Ectodermal cell (in vitro differentiated cells): ENCODE data around the gene TBC1D22A.

Source experiments
- H3K27ac ChIP-seq: 2 replicates; pipeline ENCODE4 v1.7.0; 2013; ENCODE audit warnings: mild to moderate bottlenecking, low read depth, low read length; ENCODE audit not compliant: insufficient read depth, poor library complexity, severe bottlenecking
- H3K27me3 ChIP-seq: 2 replicates; pipeline ENCODE4 v1.7.0; 2013; ENCODE audit warnings: mild to moderate bottlenecking, low read length; ENCODE audit not compliant: insufficient read depth, control insufficient read depth, poor library complexity, severe bottlenecking
- H3K36me3 ChIP-seq: one replicate; pipeline ENCODE4 v1.7.0; 2013; ENCODE audit warnings: low read length; ENCODE audit not compliant: control insufficient read depth, insufficient read depth
- H3K4me1 ChIP-seq: one replicate; pipeline ENCODE4 v1.7.0; 2013; ENCODE audit warnings: low read length; ENCODE audit not compliant: control insufficient read depth, insufficient read depth
- H3K4me3 ChIP-seq: 2 replicates; pipeline ENCODE4 v1.7.0; 2013; ENCODE audit warnings: low read depth, low read length, control low read depth; ENCODE audit not compliant: insufficient read depth
- H3K9me3 ChIP-seq: 2 replicates; pipeline ENCODE4 v1.7.0; 2013; ENCODE audit warnings: mild to moderate bottlenecking, low read length, moderate library complexity; ENCODE audit not compliant: control insufficient read depth
- WGBS, 2 experiments: methylation state at CpG; one replicate each; pipeline ENCODE4 v1.1.7; 2013; ENCODE audit warnings: missing lambda C conversion rate in 2 of 2; 5-methylcytosine and 5-hydroxymethylcytosine counted together

Gene TBC1D22A

GRCh38 chr22:46969491-46969890 is 207.0 kb downstream of the TBC1D22A start:
- H3K27me3 ChIP-seq = no peaks in the 10 kb centered on the region
- WGBS, 2 experiments = 94 to 96% methylated on average over 4 of the region's 4 CpGs
- no peak overlapping the region for H3K4me3 ChIP-seq
- H3K36me3 ChIP-seq = no peaks in the 10 kb centered on the region
- no peak overlapping the region for H3K27ac ChIP-seq
- no peaks in the 10 kb centered on the region for H3K4me1 ChIP-seq
- no peaks in the 10 kb centered on the region for H3K9me3 ChIP-seq

- Histone ChIP-seq H3K4me3 (no peak overlapping the region), H3K27ac (no peak overlapping the region), H3K27me3 (no peaks in the 10 kb centered on the region), H3K36me3 (no peaks in the 10 kb centered on the region), H3K4me1 (no peaks in the 10 kb centered on the region), H3K9me3 (no peaks in the 10 kb centered on the region)
- WGBS, 2 experiments = 90 to 92% methylated on average over 6 of the region's 6 CpGs
Observed at GRCh38 chr22:46969961-46970360, 207.5 kb downstream of the TBC1D22A start.

- Histone ChIP-seq H3K36me3 (no peaks in the 10 kb centered on the region), H3K4me3 (no peak overlapping the region), H3K27me3 (no peaks in the 10 kb centered on the region), H3K4me1 (no peaks in the 10 kb centered on the region), H3K27ac (no peak overlapping the region), H3K9me3 (no peaks in the 10 kb centered on the region)
- 83 to 90% methylated on average over 13 of the region's 13 CpGs for whole genome bisulfite sequencing, 2 experiments
Observed at GRCh38 chr22:46970411-46971098, 208.1 kb downstream of the TBC1D22A start.

GRCh38 chr22:46971099-46971763 is 208.8 kb downstream of the TBC1D22A start:
- Histone ChIP-seq H3K36me3 (no peaks in the 10 kb centered on the region), H3K4me1 (no peaks in the 10 kb centered on the region), H3K27ac (no peak overlapping the region), H3K27me3 (no peaks in the 10 kb centered on the region), H3K9me3 (no peaks in the 10 kb centered on the region), H3K4me3 (no peak overlapping the region)
- WGBS, 2 experiments = 81 to 90% methylated on average over 17 of the region's 17 CpGs

GRCh38 chr22:46971764-46972125 is 209.3 kb downstream of the TBC1D22A start:
- Histone ChIP-seq H3K4me3 (no peak overlapping the region), H3K36me3 (no peaks in the 10 kb centered on the region), H3K4me1 (no peaks in the 10 kb centered on the region), H3K27me3 (no peaks in the 10 kb centered on the region), H3K9me3 (no peaks in the 10 kb centered on the region), H3K27ac (no peak overlapping the region)
- 93 to 94% methylated on average over 8 of the region's 8 CpGs for WGBS, 2 experiments

- H3K27ac ChIP-seq = no peak overlapping the region
- no peaks in the 10 kb centered on the region for H3K9me3 ChIP-seq
- H3K4me3 ChIP-seq = no peak overlapping the region
- H3K4me1 ChIP-seq = no peaks in the 10 kb centered on the region
- H3K27me3 ChIP-seq = no peaks in the 10 kb centered on the region
- 91 to 93% methylated on average over 17 of the region's 17 CpGs for WGBS, 2 experiments
- no peaks in the 10 kb centered on the region for H3K36me3 ChIP-seq
Observed at GRCh38 chr22:46972256-46972655, 209.8 kb downstream of the TBC1D22A start.

GRCh38 chr22:46972901-46973831 is 210.7 kb downstream of the TBC1D22A start:
- H3K27me3 ChIP-seq = no peaks in the 10 kb centered on the region
- no peaks in the 10 kb centered on the region for H3K4me1 ChIP-seq
- H3K36me3 ChIP-seq = no peaks in the 10 kb centered on the region
- WGBS, 2 experiments = 96 to 97% methylated on average over 32 of the region's 32 CpGs
- no peaks in the 10 kb centered on the region for H3K9me3 ChIP-seq
- H3K27ac ChIP-seq = no peak overlapping the region
- H3K4me3 ChIP-seq = no peak overlapping the region

GRCh38 chr22:46974077-46974476 is 211.6 kb downstream of the TBC1D22A start:
- H3K27me3 ChIP-seq = no peaks in the 10 kb centered on the region
- H3K4me3 ChIP-seq = no peak overlapping the region
- no peaks in the 10 kb centered on the region for H3K36me3 ChIP-seq
- no peaks in the 10 kb centered on the region for H3K9me3 ChIP-seq
- no peaks in the 10 kb centered on the region for H3K4me1 ChIP-seq
- 90% methylated on average over 20 of the region's 20 CpGs for WGBS, 2 experiments
- H3K27ac ChIP-seq = no peak overlapping the region

GRCh38 chr22:46974631-46975585 is 212.5 kb downstream of the TBC1D22A start:
- no peak overlapping the region for H3K4me3 ChIP-seq

More at GRCh38 chr22:46974631-46975585, 212.5 kb downstream of the TBC1D22A start:
- no peaks in the 10 kb centered on the region for H3K4me1 ChIP-seq
- no peaks in the 10 kb centered on the region for H3K9me3 ChIP-seq
- H3K27ac ChIP-seq = no peak overlapping the region
- H3K27me3 ChIP-seq = no peaks in the 10 kb centered on the region
- no peaks in the 10 kb centered on the region for H3K36me3 ChIP-seq
- WGBS, 2 experiments = 94 to 96% methylated on average over 24 of the region's 24 CpGs
